Stimulated activated CD4-positive, alpha-beta T cell treated with anti-CD3 and anti-CD28 coated beads, Interleukin-4, amount 100 ng/mL, for 48 hours (primary cell): ENCODE results near the gene ATP1B1.
"Not testable (repeated sequence)": the region's sequence is repeated elsewhere in the genome, so short reads cannot be mapped to it uniquely, and the experiment has no call there.

ENCODE experiments used
- DNase-seq, 2 donors: peaks; one replicate each; pipeline ENCODE4 v3.0.0-alpha.2; 2020; ENCODE audit warnings: low read depth in 2 of 2

ATP1B1 gene

GRCh38 chr1:169115891-169116585 lies 9.5 kb downstream of the ATP1B1 start:
- DNase-seq, result no peak

DNA sequence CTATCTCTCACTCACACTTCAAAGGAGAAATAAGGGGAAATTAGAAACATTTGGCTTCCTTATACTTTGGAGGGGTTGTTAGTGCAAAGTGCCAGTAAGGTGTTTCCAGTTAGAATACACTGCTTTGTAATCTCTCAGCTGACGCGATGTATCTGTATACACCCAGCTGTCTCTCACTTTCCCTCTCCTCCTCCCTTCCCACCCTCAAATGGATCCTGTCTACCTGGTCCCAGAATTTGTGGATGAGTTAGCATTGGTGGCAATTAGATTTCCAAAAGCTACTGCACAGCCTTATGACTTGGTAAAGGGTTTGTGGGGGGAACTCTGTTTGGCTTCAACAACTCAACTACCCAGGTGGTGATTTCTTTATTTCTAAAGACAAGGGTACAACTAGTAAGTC lies 10.5 kb downstream of the ATP1B1 start:
- no peak for DNase-seq

- no peak for DNase-seq
Measured at GRCh38 chr1:169117599-169117998, 11.1 kb downstream of the ATP1B1 start.

GRCh38 chr1:169118227-169118626 lies 11.7 kb downstream of the ATP1B1 start:
- DNase-seq, result no peak

DNA sequence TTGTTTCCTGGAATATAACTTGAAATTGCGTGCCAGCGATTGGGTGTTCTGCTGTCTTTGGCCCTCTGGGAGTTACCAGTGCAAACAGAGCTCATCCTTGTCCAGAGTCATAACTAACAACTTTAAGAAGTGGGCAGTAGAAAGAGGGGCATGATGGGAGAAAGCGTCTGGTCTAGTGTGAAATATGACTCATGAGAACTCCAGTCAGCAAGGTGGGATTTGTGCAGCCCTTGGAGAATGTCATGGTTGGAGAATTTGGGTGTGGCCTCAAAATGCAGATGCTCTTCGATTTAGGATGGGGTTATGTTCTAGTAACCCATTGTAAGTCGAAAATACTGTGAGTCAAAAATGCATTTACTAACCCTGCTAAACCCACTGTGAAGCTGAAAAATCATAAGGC lies 12.9 kb downstream of the ATP1B1 start:
- DNase-seq, result no peak

GRCh38 chr1:169120066-169120465 lies 13.6 kb downstream of the ATP1B1 start:
- DNase-seq, result no peak

- DNase-seq, result no peak
Measured at GRCh38 chr1:169121146-169121923, 14.8 kb downstream of the ATP1B1 start.

- no peak for DNase-seq
Measured at GRCh38 chr1:169122976-169123375, 16.5 kb downstream of the ATP1B1 start.

- DNase-seq, result no peak
Measured at GRCh38 chr1:169124459-169124858, 18.0 kb downstream of the ATP1B1 start.

DNA sequence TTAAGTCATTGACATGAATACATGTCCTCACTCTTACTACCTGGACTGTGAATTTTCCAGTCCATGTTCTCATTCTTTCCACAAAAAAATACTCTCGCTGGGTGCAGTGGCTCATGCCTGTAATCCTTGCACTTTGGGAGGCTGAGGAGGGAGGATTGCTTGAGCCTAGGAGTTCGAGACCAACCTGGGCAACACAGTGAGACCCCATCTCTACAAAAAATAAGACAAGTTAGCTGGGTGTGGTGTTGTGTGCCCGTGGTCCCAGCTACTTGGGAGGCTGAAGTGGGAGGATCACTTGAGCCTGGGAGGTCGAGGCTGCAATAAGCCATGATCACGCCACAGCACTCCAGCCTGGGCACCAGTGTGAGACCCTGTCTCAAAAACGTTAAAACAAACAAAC lies 19.1 kb downstream of the ATP1B1 start:
- DNase-seq, result not testable (repeated sequence)

GRCh38 chr1:169126335-169126734 lies 19.8 kb downstream of the ATP1B1 start:
- no peak for DNase-seq

- no peak for DNase-seq
Measured at GRCh38 chr1:169127305-169127704, 20.8 kb downstream of the ATP1B1 start.

DNA sequence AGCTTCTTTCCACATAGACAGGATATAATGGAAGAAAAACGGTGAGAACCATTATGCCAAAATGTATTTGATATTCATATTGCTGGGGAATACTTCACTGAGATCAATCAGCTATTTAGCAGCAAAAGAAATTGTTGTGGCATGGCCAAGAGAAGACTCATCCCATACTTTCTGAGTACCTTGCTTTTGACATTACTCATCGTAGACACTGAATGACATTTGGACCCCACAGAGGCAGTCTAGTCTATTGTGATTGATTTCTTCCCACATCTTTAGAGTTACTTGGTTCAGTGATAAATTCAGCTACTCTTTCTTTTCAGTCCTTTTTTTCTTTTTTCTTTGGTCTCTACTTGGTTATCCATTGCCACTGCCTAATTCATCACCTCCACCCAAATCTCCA lies 22.1 kb downstream of the ATP1B1 start:
- no peak for DNase-seq

GRCh38 chr1:169129109-169129784 lies 22.8 kb downstream of the ATP1B1 start:
- DNase-seq, result no peak

GRCh38 chr1:169130683-169131082 lies 24.2 kb downstream of the ATP1B1 start:
- DNase-seq, result no peak

GRCh38 chr1:169132512-169133227 lies 26.2 kb downstream of the ATP1B1 start:
- DNase-seq, result no peak

DNA sequence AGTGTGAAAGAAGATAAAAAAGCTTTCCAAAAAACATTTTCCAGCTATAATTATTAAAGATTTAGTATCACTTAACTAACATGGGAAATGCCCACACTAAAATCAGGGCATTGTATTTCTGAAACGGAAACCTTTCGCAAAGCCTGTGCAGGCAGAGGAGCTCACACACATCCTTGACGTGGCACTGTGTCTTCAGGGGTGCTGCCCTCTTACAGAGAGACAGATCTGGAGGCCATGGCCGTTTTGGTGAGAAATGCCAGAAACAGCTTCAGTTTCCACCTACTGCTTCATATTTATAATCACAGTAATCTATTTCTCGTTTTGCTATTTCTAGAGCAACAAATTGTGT lies 26.7 kb downstream of the ATP1B1 start:
- DNase-seq, result no peak

DNA sequence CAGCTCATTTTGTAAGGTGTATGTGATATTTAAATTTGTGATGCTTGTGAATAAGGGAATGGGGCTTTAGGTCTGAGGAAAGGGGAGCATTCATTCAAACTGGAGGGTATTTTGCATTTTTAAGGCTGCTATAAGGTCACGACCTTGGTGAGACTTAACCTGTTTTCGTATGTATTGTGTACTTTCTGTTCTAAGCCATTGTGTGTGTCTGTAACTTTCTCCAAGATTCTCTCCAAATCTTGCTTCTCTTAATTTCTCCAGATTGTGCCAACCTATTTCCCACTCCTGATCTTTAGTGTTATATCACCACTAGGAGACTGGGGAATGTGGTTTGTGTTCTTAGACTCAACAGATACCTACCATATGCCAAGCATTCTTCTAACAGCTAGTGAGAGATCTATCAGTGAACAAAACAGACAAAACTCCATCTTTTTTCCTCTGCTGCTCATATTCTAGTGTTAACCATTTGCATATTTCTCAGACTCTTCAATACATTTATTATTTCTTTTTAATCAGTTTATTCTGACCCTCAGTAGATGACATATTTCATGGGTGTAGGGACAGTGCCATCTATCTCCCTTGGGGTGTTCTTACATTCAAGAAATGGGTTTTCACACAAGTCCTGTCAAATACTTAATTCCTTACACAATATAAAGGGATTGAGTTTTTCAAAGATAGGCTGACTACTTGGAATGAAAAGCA lies 27.5 kb downstream of the ATP1B1 start:
- no peak for DNase-seq

- DNase-seq, result no peak
Measured at GRCh38 chr1:169137357-169137756, 30.9 kb downstream of the ATP1B1 start.

- DNase-seq, result no peak
Measured at GRCh38 chr1:169138866-169139670, 32.6 kb downstream of the ATP1B1 start.

DNA sequence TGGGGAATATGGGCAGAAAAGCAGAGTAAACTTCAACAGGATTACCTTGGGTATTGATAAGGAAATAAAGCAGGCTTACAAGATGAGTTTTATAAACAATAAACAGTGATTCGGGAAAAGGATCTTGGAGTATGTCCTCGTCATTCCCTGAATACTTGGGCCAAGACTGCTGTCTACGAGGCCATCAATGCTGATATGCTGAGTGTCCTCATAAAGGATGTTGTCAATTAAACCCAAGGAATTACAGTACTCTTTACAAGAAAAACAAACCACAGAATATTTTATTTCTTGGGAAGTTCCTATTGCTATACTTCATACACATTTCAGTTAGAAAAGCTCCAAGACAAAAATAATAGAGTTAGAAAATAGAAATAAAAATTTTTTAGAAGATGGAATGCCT lies 34.9 kb downstream of the ATP1B1 start:
- DNase-seq, result no peak
